Stimulated activated CD8-positive, alpha-beta memory T cell treated with anti-CD3 and anti-CD28 coated beads, Interleukin-2, amount 100 ng/mL, for 48 hours (primary cell): ENCODE results near the gene PRSS27.

Experiments used
- DNase-seq, 2 donors: peaks; one replicate each; pipeline ENCODE4 v3.0.0-alpha.2; 2020; ENCODE audit warnings: low read depth in 2 of 2

The PRSS27 gene

GRCh38 chr16:2720064-2720457, at the start of gene PRSS27:
TSS of gene PRSS27 (minus strand) at chr16:2720224. CDS start at chr16:2720160, 64 bp downstream.
- DNase-seq, result no peak

- DNase-seq, result no peak
These were observed 49.6 kb upstream of the PRSS27 start for GRCh38 chr16:2769675-2770056.

- DNase-seq, result no peak
These were observed 49.1 kb upstream of the PRSS27 start for GRCh38 chr16:2769100-2769529.

GRCh38 chr16:2768403-2769089, 48.5 kb upstream of the PRSS27 start:
- DNase-seq, result no peak

- DNase-seq, result no peak
These were observed 47.9 kb upstream of the PRSS27 start for GRCh38 chr16:2767891-2768290.

- no peak for DNase-seq
These were observed 47.2 kb upstream of the PRSS27 start for GRCh38 chr16:2767140-2767731.

GRCh38 chr16:2766430-2767139, 46.6 kb upstream of the PRSS27 start:
- DNase-seq, result no peak

GRCh38 chr16:2765462-2766404, 45.7 kb upstream of the PRSS27 start:
- DNase-seq, result no peak

GRCh38 chr16:2764718-2765117, 44.7 kb upstream of the PRSS27 start:
- DNase-seq, result no peak

GRCh38 chr16:2763173-2763572, 43.1 kb upstream of the PRSS27 start:
- DNase-seq, result no peak

- DNase-seq, result no peak
These were observed 42.7 kb upstream of the PRSS27 start for GRCh38 chr16:2762711-2763110.

GRCh38 chr16:2761886-2762583, 42.0 kb upstream of the PRSS27 start:
- no peak for DNase-seq

GRCh38 chr16:2761472-2761871, 41.4 kb upstream of the PRSS27 start:
- no peak for DNase-seq

GRCh38 chr16:2757344-2757743, 37.3 kb upstream of the PRSS27 start:
- no peak for DNase-seq

- no peak for DNase-seq
These were observed 36.4 kb upstream of the PRSS27 start for GRCh38 chr16:2756288-2757015.

GRCh38 chr16:2755158-2755557, 35.1 kb upstream of the PRSS27 start:
- DNase-seq, result no peak

- DNase-seq, result no peak
These were observed 33.7 kb upstream of the PRSS27 start for GRCh38 chr16:2753733-2754020.

- peak; percentile 62 to 69 for DNase-seq
These were observed 33.1 kb upstream of the PRSS27 start for GRCh38 chr16:2752850-2753732.

- DNase-seq, result peak; percentile 91 to 93
These were observed 32.2 kb upstream of the PRSS27 start, which contains the start of gene SRRM2 for GRCh38 chr16:2752035-2752849. TSS of gene SRRM2 (plus strand) at chr16:2752638. CDS start at chr16:2756365, 3,727 bp downstream.
